HG03378 (cell line): ENCODE data around the gene GLUD1.
"Not testable (repeated sequence)": the region's sequence is repeated elsewhere in the genome, so short reads cannot be mapped to it uniquely, and the experiment has no call there.

ENCODE experiments used
- ATAC-seq: cut with Tn5 transposase; IDR thresholded peaks from one replicate; pipeline ENCODE4 v1.9.1; 2021; ENCODE audit warnings: mild to moderate bottlenecking, moderate library complexity; ENCODE audit not compliant: unreplicated experiment

GLUD1 gene

GRCh38 chr10:87045434-87045938 is 49.2 kb downstream of the GLUD1 start:
- ATAC-seq: no peak

GRCh38 chr10:87043579-87043978 is 51.1 kb downstream of the GLUD1 start:
- ATAC-seq: not testable (repeated sequence)

- no peak for ATAC-seq
Measured at GRCh38 chr10:87038786-87039185, 55.9 kb downstream of the GLUD1 start.

GRCh38 chr10:87038286-87038717 is 56.3 kb downstream of the GLUD1 start:
- no peak for ATAC-seq

GRCh38 chr10:87036623-87037022 is 58.0 kb downstream of the GLUD1 start:
- no peak for ATAC-seq

- no peak for ATAC-seq
Measured at GRCh38 chr10:87030912-87031635, 63.6 kb downstream of the GLUD1 start.

- not testable (repeated sequence) for ATAC-seq
Measured at GRCh38 chr10:87030419-87030818, 64.2 kb downstream of the GLUD1 start.

- not testable (repeated sequence) for ATAC-seq
Measured at GRCh38 chr10:87026747-87027508, 67.7 kb downstream of the GLUD1 start.

GRCh38 chr10:87025285-87025958 is 69.2 kb downstream of the GLUD1 start:
- ATAC-seq: not testable (repeated sequence)

- ATAC-seq: not testable (repeated sequence)
Measured at GRCh38 chr10:87020056-87020455, 74.6 kb downstream of the GLUD1 start, which contains the start of gene FAM25A. Gene FAM25A (plus strand): TSS chr10:87020294. CDS start chr10:87020325, 31 bp downstream.

- ATAC-seq: not testable (repeated sequence)
Measured at GRCh38 chr10:87019504-87019903, 75.1 kb downstream of the GLUD1 start.

GRCh38 chr10:87019066-87019465 is 75.6 kb downstream of the GLUD1 start:
- ATAC-seq: not testable (repeated sequence)

GRCh38 chr10:87018127-87018526 is 76.5 kb downstream of the GLUD1 start:
- ATAC-seq: not testable (repeated sequence)

- not testable (repeated sequence) for ATAC-seq
Measured at GRCh38 chr10:87014986-87015716, 79.5 kb downstream of the GLUD1 start.

- ATAC-seq: not testable (repeated sequence)
Measured at GRCh38 chr10:87013528-87013927, 81.1 kb downstream of the GLUD1 start.

- ATAC-seq: not testable (repeated sequence)
Measured at GRCh38 chr10:87009134-87009696, 85.4 kb downstream of the GLUD1 start.

- ATAC-seq: not testable (repeated sequence)
Measured at GRCh38 chr10:87008303-87008702, 86.3 kb downstream of the GLUD1 start.

- ATAC-seq: not testable (repeated sequence)
Measured at GRCh38 chr10:87007674-87008073, 87.0 kb downstream of the GLUD1 start.

- not testable (repeated sequence) for ATAC-seq
Measured at GRCh38 chr10:87007124-87007523, 87.5 kb downstream of the GLUD1 start.

GRCh38 chr10:87000491-87000890 is 94.2 kb downstream of the GLUD1 start:
- no peak for ATAC-seq
